ENCODE results near the gene MAPKAP1.

DNA sequence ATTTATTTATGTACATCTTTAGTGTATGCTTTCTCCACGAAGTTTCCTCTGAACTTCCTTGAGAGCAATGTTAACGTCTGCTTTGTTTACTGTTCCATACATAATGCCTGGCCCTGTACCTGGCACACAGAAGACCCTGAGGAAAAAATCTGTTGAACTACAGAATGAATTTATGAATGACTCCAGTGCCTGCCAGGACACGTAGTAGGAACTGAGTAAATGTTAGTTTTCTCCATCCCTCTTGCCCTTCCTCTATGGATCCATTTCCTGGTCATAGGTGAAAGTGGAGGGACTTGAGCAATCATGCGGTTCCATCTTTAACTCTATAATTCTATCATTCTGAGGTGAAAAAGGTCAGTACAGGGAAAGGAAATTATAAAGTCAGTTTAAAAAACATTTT is 117.7 kb downstream of the MAPKAP1 start:
- TF ChIP-seq POLR2A (IDR thresholded peaks at IDR 0.05), result no peak
- TF ChIP-seq, protein P1, sequence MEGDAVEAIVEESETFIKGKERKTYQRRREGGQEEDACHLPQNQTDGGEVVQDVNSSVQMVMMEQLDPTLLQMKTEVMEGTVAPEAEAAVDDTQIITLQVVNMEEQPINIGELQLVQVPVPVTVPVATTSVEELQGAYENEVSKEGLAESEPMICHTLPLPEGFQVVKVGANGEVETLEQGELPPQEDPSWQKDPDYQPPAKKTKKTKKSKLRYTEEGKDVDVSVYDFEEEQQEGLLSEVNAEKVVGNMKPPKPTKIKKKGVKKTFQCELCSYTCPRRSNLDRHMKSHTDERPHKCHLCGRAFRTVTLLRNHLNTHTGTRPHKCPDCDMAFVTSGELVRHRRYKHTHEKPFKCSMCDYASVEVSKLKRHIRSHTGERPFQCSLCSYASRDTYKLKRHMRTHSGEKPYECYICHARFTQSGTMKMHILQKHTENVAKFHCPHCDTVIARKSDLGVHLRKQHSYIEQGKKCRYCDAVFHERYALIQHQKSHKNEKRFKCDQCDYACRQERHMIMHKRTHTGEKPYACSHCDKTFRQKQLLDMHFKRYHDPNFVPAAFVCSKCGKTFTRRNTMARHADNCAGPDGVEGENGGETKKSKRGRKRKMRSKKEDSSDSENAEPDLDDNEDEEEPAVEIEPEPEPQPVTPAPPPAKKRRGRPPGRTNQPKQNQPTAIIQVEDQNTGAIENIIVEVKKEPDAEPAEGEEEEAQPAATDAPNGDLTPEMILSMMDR (IDR thresholded peaks at IDR 0.05), result no peak
- no peak for TF ChIP-seq POLR2AphosphoS5 (IDR thresholded peaks at IDR 0.05)

All from suprapubic skin (tissue), 4 donors.